ENCODE data around the gene PGLYRP2.

PGLYRP2 gene

GRCh38 chr19:15439821-15440641 lies 39.3 kb downstream of the PGLYRP2 start:
- Histone ChIP-seq H3K4me1 (ENCODE audit: control insufficient read depth, insufficient read depth, low read length) (peaks cover 8% of the 10 kb centered on the region), H3K27ac (ENCODE audit: insufficient read depth, low read depth, low read length, poor library complexity, severe bottlenecking) (no peak overlapping the region), H3K9me3 (ENCODE audit: control insufficient read depth, low read length) (no peaks in the 10 kb centered on the region), H3K27me3 (ENCODE audit: control insufficient read depth, insufficient read depth, low read length, poor library complexity, severe bottlenecking) (no peaks in the 10 kb centered on the region), H3K4me3 (ENCODE audit: insufficient read depth, low read depth, low read length) (no peak overlapping the region), H3K36me3 (ENCODE audit: control insufficient read depth, insufficient read depth, low read length) (no peaks in the 10 kb centered on the region)
- WGBS, 2 experiments = 94% methylated on average over 38 of the region's 38 CpGs

- Histone ChIP-seq H3K9me3 (ENCODE audit: control insufficient read depth, low read length) (no peaks in the 10 kb centered on the region), H3K4me3 (ENCODE audit: insufficient read depth, low read depth, low read length) (no peak overlapping the region), H3K27ac (ENCODE audit: insufficient read depth, low read depth, low read length, poor library complexity, severe bottlenecking) (no peak overlapping the region), H3K36me3 (ENCODE audit: control insufficient read depth, insufficient read depth, low read length) (no peaks in the 10 kb centered on the region), H3K27me3 (ENCODE audit: control insufficient read depth, insufficient read depth, low read length, poor library complexity, severe bottlenecking) (no peaks in the 10 kb centered on the region), H3K4me1 (ENCODE audit: control insufficient read depth, insufficient read depth, low read length) (peaks cover 8% of the 10 kb centered on the region)
- WGBS, 2 experiments = 86 to 88% methylated on average over 24 to 25 of the region's 25 CpGs
Observed at GRCh38 chr19:15439078-15439799, 40.1 kb downstream of the PGLYRP2 start.

GRCh38 chr19:15438577-15438976 lies 40.7 kb downstream of the PGLYRP2 start:
- H3K27ac ChIP-seq (ENCODE audit: insufficient read depth, low read depth, low read length, poor library complexity, severe bottlenecking) = no peak overlapping the region
- WGBS, 2 experiments = 93 to 94% methylated on average over 27 of the region's 27 CpGs

DNA sequence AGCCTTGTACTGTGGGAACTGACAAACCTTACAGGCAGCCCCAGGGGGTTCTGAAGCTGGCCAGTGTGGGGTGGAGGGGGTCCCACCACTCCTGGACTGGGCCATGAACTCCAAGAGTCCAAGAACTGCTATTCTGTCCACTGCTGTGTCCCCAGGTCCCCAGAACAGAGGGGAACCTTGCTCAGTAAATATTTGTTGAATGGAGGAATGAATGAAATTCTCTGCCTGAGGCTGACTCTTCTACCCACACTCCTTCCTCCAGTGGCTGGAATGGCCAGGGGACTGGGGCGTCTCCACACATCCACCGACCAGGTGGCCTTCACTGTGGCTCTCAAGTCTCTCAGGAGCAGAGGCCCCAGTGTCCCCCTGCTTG lies 41.2 kb downstream of the PGLYRP2 start:
- WGBS, 2 experiments = 88 to 98% methylated on average over 2 of the region's 2 CpGs
- Histone ChIP-seq H3K36me3 (ENCODE audit: control insufficient read depth, insufficient read depth, low read length) (no peaks in the 10 kb centered on the region), H3K27me3 (ENCODE audit: control insufficient read depth, insufficient read depth, low read length, poor library complexity, severe bottlenecking) (no peaks in the 10 kb centered on the region), H3K27ac (ENCODE audit: insufficient read depth, low read depth, low read length, poor library complexity, severe bottlenecking) (no peak overlapping the region), H3K9me3 (ENCODE audit: control insufficient read depth, low read length) (no peaks in the 10 kb centered on the region), H3K4me3 (ENCODE audit: insufficient read depth, low read depth, low read length) (no peak overlapping the region), H3K4me1 (ENCODE audit: control insufficient read depth, insufficient read depth, low read length) (peaks cover 8% of the 10 kb centered on the region)

More at GRCh38 chr19:15438577-15438976, 40.7 kb downstream of the PGLYRP2 start:
- Histone ChIP-seq H3K4me1 (ENCODE audit: control insufficient read depth, insufficient read depth, low read length) (peaks cover 8% of the 10 kb centered on the region), H3K27me3 (ENCODE audit: control insufficient read depth, insufficient read depth, low read length, poor library complexity, severe bottlenecking) (no peaks in the 10 kb centered on the region), H3K9me3 (ENCODE audit: control insufficient read depth, low read length) (no peaks in the 10 kb centered on the region), H3K4me3 (ENCODE audit: insufficient read depth, low read depth, low read length) (no peak overlapping the region), H3K36me3 (ENCODE audit: control insufficient read depth, insufficient read depth, low read length) (no peaks in the 10 kb centered on the region)

DNA sequence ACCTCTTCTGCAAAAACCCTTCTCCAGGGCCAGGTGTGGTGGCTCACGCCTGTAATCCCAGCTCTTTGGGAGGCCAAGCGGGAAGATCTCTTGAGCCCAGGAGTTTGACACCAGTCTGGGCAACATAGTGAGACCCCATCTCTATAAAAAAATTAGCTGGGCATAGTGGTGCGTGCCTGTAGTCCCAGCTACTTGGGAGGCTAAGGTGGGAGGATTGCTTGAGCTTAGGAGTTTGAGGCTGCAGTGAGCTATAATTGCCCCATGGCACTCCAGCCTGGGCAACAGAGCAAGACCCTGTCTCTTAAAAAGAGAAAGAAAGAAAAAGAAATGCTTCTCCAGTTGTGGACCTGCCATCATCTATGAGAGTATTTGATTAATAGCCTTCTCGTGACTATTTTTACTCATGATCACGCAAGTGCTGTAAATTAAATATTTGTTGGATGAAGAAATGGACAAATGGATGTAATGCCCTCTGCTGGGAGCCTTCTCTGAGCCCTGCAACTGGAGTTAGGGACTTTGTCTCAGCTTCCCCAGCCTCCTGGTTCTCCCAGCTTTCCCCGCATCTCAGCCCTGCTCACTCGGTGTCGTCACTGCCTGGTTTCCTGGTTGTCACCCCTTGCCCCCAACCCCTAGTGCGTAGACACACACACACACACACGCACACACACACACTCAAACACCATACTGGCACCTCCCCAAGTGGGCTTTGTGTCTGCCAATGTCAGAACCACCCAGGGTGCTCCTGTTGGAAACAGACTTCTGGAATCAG lies 41.8 kb downstream of the PGLYRP2 start:
- H3K27me3 ChIP-seq (ENCODE audit: control insufficient read depth, insufficient read depth, low read length, poor library complexity, severe bottlenecking) = no peaks in the 10 kb centered on the region
- H3K9me3 ChIP-seq (ENCODE audit: control insufficient read depth, low read length) = no peaks in the 10 kb centered on the region
- 91 to 94% methylated on average over 10 of the region's 10 CpGs for WGBS, 2 experiments
- no peak overlapping the region for H3K27ac ChIP-seq (ENCODE audit: insufficient read depth, low read depth, low read length, poor library complexity, severe bottlenecking)
- peaks cover 8% of the 10 kb centered on the region for H3K4me1 ChIP-seq (ENCODE audit: control insufficient read depth, insufficient read depth, low read length)
- no peaks in the 10 kb centered on the region for H3K36me3 ChIP-seq (ENCODE audit: control insufficient read depth, insufficient read depth, low read length)
- no peak overlapping the region for H3K4me3 ChIP-seq (ENCODE audit: insufficient read depth, low read depth, low read length)

DNA sequence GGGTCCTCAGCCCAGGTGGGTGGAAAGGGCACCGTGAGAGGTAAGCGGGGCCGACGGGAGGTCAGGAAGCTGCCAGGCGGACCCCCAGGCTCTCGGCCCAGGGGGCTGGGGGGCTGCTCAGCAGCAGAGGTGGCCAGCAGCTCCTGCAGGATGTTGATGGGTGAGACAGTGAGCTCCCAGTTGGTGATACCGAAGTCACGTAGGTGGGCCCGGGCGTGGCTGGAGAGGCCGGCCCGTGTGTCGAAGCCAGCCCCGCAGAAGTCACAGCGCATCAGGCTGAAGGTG lies 42.5 kb downstream of the PGLYRP2 start:
- 91 to 92% methylated on average over 15 of the region's 15 CpGs for WGBS, 2 experiments
- no peaks in the 10 kb centered on the region for H3K9me3 ChIP-seq (ENCODE audit: control insufficient read depth, low read length)
- H3K36me3 ChIP-seq (ENCODE audit: control insufficient read depth, insufficient read depth, low read length) = no peaks in the 10 kb centered on the region
- H3K4me1 ChIP-seq (ENCODE audit: control insufficient read depth, insufficient read depth, low read length) = peaks cover 8% of the 10 kb centered on the region
- no peaks in the 10 kb centered on the region for H3K27me3 ChIP-seq (ENCODE audit: control insufficient read depth, insufficient read depth, low read length, poor library complexity, severe bottlenecking)
- H3K4me3 ChIP-seq (ENCODE audit: insufficient read depth, low read depth, low read length) = no peak overlapping the region
- H3K27ac ChIP-seq (ENCODE audit: insufficient read depth, low read depth, low read length, poor library complexity, severe bottlenecking) = no peak overlapping the region

DNA sequence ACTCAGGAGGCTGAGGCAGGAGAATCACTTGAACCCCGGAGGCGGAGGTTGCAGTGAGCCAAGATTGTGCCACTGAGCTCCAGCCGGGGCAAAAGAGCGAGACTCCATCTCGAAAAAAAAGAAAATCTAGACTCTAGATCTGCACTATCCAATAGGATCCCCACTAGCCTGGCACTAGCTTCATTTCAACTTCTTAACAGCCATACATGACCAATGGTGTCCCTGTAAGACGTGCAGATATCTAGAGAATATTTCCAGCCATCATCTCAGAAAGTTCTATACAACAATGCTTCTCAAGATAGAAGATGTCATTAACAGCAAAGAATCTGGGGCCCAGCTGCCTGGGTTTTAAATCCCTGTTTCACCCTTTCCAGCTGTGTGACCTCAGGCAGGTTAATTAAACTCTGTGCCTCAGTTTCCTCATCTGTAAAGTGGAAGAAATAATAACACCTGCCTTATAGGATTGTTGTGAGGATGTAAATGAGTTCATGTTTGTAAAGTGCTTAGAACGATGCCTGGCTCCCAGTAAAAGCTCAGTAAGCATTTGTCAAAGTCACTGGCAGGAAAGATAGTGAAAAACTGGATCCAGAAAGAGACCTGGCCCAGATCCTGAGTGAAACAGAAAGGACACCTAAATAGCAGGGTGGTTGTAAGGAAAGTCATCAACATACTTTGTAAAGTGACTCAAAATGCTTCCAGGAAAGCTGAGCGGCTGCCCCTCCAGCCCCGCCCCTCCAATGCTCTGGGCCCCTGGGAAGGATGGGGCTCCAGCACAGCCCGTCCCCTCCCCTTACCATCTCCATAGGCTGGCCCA lies 43.1 kb downstream of the PGLYRP2 start:
- peaks cover 11% of the 10 kb centered on the region for H3K4me1 ChIP-seq (ENCODE audit: control insufficient read depth, insufficient read depth, low read length)
- H3K27me3 ChIP-seq (ENCODE audit: control insufficient read depth, insufficient read depth, low read length, poor library complexity, severe bottlenecking) = no peaks in the 10 kb centered on the region
- H3K36me3 ChIP-seq (ENCODE audit: control insufficient read depth, insufficient read depth, low read length) = no peaks in the 10 kb centered on the region
- WGBS, 2 experiments = 89% methylated on average over 10 of the region's 10 CpGs
- H3K27ac ChIP-seq (ENCODE audit: insufficient read depth, low read depth, low read length, poor library complexity, severe bottlenecking) = no peak overlapping the region
- no peaks in the 10 kb centered on the region for H3K9me3 ChIP-seq (ENCODE audit: control insufficient read depth, low read length)
- no peak overlapping the region for H3K4me3 ChIP-seq (ENCODE audit: insufficient read depth, low read depth, low read length)

- Histone ChIP-seq H3K27ac (ENCODE audit: insufficient read depth, low read depth, low read length, poor library complexity, severe bottlenecking) (no peak overlapping the region), H3K4me1 (ENCODE audit: control insufficient read depth, insufficient read depth, low read length) (peaks cover 10% of the 10 kb centered on the region), H3K4me3 (ENCODE audit: insufficient read depth, low read depth, low read length) (peak overlapping the region; percentile 63), H3K27me3 (ENCODE audit: control insufficient read depth, insufficient read depth, low read length, poor library complexity, severe bottlenecking) (no peaks in the 10 kb centered on the region), H3K9me3 (ENCODE audit: control insufficient read depth, low read length) (no peaks in the 10 kb centered on the region), H3K36me3 (ENCODE audit: control insufficient read depth, insufficient read depth, low read length) (no peaks in the 10 kb centered on the region)
- WGBS, 2 experiments = 67 to 69% methylated on average over 8 of the region's 8 CpGs
Observed at GRCh38 chr19:15433519-15434069, 45.7 kb downstream of the PGLYRP2 start.

- WGBS, 2 experiments = 0% methylated on average over 75 of the region's 75 CpGs
- Histone ChIP-seq H3K27ac (ENCODE audit: insufficient read depth, low read depth, low read length, poor library complexity, severe bottlenecking) (peak overlapping the region; percentile 58), H3K27me3 (ENCODE audit: control insufficient read depth, insufficient read depth, low read length, poor library complexity, severe bottlenecking) (no peaks in the 10 kb centered on the region)
Observed at GRCh38 chr19:15432629-15433518, 46.4 kb downstream of the PGLYRP2 start.

More at GRCh38 chr19:15432629-15433518, 46.4 kb downstream of the PGLYRP2 start:
- peaks cover 10% of the 10 kb centered on the region for H3K4me1 ChIP-seq (ENCODE audit: control insufficient read depth, insufficient read depth, low read length)
- peak overlapping the region; percentile 63 for H3K4me3 ChIP-seq (ENCODE audit: insufficient read depth, low read depth, low read length)
- no peaks in the 10 kb centered on the region for H3K9me3 ChIP-seq (ENCODE audit: control insufficient read depth, low read length)
- H3K36me3 ChIP-seq (ENCODE audit: control insufficient read depth, insufficient read depth, low read length) = no peaks in the 10 kb centered on the region

All from ectodermal cell (in vitro differentiated cells).